AG09309 (cell line): ENCODE results near the gene SLC39A11.

Experiments used
- DNase-seq: peaks from one replicate; pipeline ENCODE4 v3.0.0-alpha.2; 2010; ENCODE audit warnings: low read depth
- H3K4me3 ChIP-seq: 2 replicates; pipeline ENCODE4 v1.5.1; 2011; ENCODE audit warnings: mild to moderate bottlenecking, low read depth, low read length, moderate library complexity; ENCODE audit not compliant: control insufficient read depth
- CTCF ChIP-seq: IDR thresholded peaks from 2 replicates; pipeline ENCODE4 v1.5.1; 2011; ENCODE audit warnings: mild to moderate bottlenecking, low read depth, low read length, inconsistent platforms; ENCODE audit not compliant: insufficient read depth, control insufficient read depth; ENCODE audit errors: missing control alignments

Gene SLC39A11

GRCh38 chr17:72920513-72920912, 172.0 kb downstream of the SLC39A11 start:
- H3K4me3 ChIP-seq, result no peak overlapping the region
- no peak for DNase-seq
- no peak for TF ChIP-seq CTCF

GRCh38 chr17:72916991-72917390, 175.5 kb downstream of the SLC39A11 start:
- DNase-seq, result no peak
- H3K4me3 ChIP-seq, result no peak overlapping the region
- TF ChIP-seq CTCF, result no peak

GRCh38 chr17:72915625-72916081, 176.8 kb downstream of the SLC39A11 start:
- TF ChIP-seq CTCF, result no peak
- no peak for DNase-seq
- H3K4me3 ChIP-seq, result no peak overlapping the region

DNA sequence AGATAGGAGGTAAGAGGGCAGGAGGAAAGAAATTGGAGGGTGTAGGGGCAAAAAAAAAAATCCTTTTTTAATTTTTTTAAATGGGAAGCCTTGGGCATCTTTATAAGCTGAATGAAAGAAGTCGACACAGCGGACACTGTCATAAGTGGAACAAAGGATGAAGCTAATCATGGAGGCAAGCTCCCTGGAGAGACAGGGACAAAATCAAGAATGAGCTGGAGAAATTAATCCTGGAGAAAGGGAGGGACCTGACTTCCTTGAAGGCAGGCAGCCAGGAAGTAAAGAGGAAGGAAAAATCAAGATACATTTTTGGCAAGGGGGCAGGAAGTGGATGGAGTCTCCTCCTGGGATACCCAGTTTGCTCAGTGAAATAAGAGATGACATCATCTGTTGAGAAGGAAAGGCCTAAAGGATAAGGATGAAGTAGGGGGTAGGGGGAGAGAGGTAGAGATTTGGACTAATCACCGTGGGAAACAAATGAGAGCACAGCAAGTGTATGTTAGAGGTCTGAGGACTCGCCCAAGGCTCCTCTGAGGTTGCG, 179.3 kb downstream of the SLC39A11 start:
- DNase-seq, result no peak
- no peak for TF ChIP-seq CTCF
- no peak overlapping the region for H3K4me3 ChIP-seq

DNA sequence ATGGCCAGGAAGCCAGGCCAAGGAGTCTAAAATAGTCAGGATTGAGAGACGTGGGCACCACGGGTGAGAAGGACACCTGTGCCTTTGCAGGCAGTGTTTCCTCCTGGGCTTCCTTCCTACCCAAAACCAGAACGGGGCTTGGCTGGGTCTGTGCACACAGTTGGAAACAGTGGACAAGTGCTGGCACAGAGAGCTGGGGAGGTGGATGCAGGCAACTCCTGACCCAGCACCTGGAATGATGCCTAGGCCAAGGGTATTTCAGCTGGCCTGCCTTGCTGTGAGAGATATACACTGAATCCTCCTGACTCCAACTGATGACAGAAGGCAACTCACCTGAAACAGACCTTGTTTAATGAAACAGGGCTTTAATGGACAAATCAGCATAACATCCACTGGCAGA, 186.2 kb downstream of the SLC39A11 start:
- DNase-seq, result no peak
- no peak overlapping the region for H3K4me3 ChIP-seq
- TF ChIP-seq CTCF, result no peak

DNA sequence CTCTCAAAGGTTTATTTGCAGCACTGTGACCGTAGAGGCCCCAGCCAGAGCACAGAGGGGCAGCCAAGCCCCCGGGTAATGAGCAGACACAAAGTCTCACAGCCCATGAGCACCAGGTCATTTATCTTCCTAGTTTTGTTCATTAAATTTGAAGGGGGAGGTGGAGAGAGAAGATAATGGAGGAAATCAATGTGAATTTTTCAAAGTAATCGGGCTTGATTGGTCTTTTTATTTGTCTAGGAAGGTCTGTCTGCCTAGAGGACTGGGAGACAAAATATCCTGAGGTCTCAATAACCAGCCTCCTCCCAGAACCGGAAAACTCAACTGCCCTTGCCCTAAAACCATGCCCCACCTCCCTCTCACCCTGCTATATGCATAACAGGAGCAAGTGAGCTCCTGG, 189.0 kb downstream of the SLC39A11 start:
- no peak for TF ChIP-seq CTCF
- DNase-seq, result no peak
- H3K4me3 ChIP-seq, result no peak overlapping the region

GRCh38 chr17:72901657-72902056, 190.8 kb downstream of the SLC39A11 start:
- no peak for DNase-seq
- no peak for TF ChIP-seq CTCF
- H3K4me3 ChIP-seq, result no peak overlapping the region
